Measurements from ENCODE around the gene RNF146. TPM values are rescaled to one million over a fixed set of nuclear protein-coding genes. Genes with fewer than 3 reads are reported as not detected.

The RNF146 gene
- total RNA-seq, 4 donors from 2014 or later, result 68.5 to 138 (median 94.6) TPM

GRCh38 chr6:127302728-127303660 is 36.3 kb downstream of the RNF146 start:
- Histone ChIP-seq H3K4me3 (replicated peaks in 1 of 3) (no peak overlapping the region), H3K27ac (no peak overlapping the region), H3K36me3 (no peaks in the 10 kb centered on the region), H3K9me3 (no peaks in the 10 kb centered on the region), H3K4me1 (peaks cover 23% of the 10 kb centered on the region in 2 donors), H3K27me3 (no peaks in the 10 kb centered on the region)
- TF ChIP-seq CTCF (IDR thresholded peaks at IDR 0.05) (peak in 5 of 6 experiments; percentile 20 to 78 (median 70)), POLR2A (IDR thresholded peaks at IDR 0.05) (no peak)
- intact Hi-C loops (cut with DNase I), result loop anchor here (10.0 kb wide), 1 partner anchor 122 kb away; no protein-coding TSS in a partner anchor
- peak; percentile 22 to 37 for DNase-seq
- 50 to 59% methylated on average over 6 of the region's 6 CpGs for WGBS, 2 donors

- Histone ChIP-seq H3K4me1 (peaks cover 23% of the 10 kb centered on the region in 2 donors), H3K36me3 (no peaks in the 10 kb centered on the region), H3K27me3 (no peaks in the 10 kb centered on the region), H3K27ac (no peak overlapping the region), H3K9me3 (no peaks in the 10 kb centered on the region), H3K4me3 (replicated peaks in 1 of 3) (no peak overlapping the region)
- intact Hi-C loops (cut with DNase I), result loop anchor here (10.0 kb wide), 1 partner anchor 121 kb away; no protein-coding TSS in a partner anchor
- DNase-seq, result no peak
- no peak for TF ChIP-seq CTCF (IDR thresholded peaks at IDR 0.05)
- no peak for TF ChIP-seq POLR2A (IDR thresholded peaks at IDR 0.05)
- WGBS, 2 donors, result 96 to 98% methylated on average over 3 of the region's 3 CpGs
These were observed 37.3 kb downstream of the RNF146 start for GRCh38 chr6:127303917-127304316.

- 94 to 98% methylated on average over 1 of the region's 1 CpG for WGBS, 2 donors
- Histone ChIP-seq H3K36me3 (no peaks in the 10 kb centered on the region), H3K9me3 (no peaks in the 10 kb centered on the region), H3K4me1 (peaks cover 15 to 16% of the 10 kb centered on the region in 2 donors), H3K4me3 (replicated peaks in 1 of 3) (no peak overlapping the region), H3K27ac (no peak overlapping the region), H3K27me3 (no peaks in the 10 kb centered on the region)
- intact Hi-C loops (cut with DNase I), result loop anchor here (10.0 kb wide), 1 partner anchor 119 kb away; no protein-coding TSS in a partner anchor
- DNase-seq, result no peak
- TF ChIP-seq CTCF (IDR thresholded peaks at IDR 0.05), result no peak
- no peak for TF ChIP-seq POLR2A (IDR thresholded peaks at IDR 0.05)
These were observed 39.1 kb downstream of the RNF146 start for GRCh38 chr6:127305741-127306140.

- no peaks in the 10 kb centered on the region for H3K27me3 ChIP-seq
- DNase-seq, result no peak
- H3K9me3 ChIP-seq, result no peaks in the 10 kb centered on the region
- H3K4me1 ChIP-seq, result no peaks in the 10 kb centered on the region
- WGBS, 2 donors, result 78% methylated on average over 6 of the region's 6 CpGs
- no peak overlapping the region for H3K27ac ChIP-seq
- no peak for TF ChIP-seq CTCF (IDR thresholded peaks at IDR 0.05)
- no peak for TF ChIP-seq POLR2A (IDR thresholded peaks at IDR 0.05)
- intact Hi-C loops (cut with DNase I), result no loop called here
- no peak overlapping the region for H3K4me3 ChIP-seq (replicated peaks in 1 of 3)
- H3K36me3 ChIP-seq, result no peaks in the 10 kb centered on the region
These were observed 50.9 kb downstream of the RNF146 start for GRCh38 chr6:127317388-127318128.

All from thyroid gland (tissue), 4 donors.